ENCODE results near the gene PSME4.
"Not testable (repeated sequence)": the region's sequence is repeated elsewhere in the genome, so short reads cannot be mapped to it uniquely, and the experiment has no call there.

The PSME4 gene

DNA sequence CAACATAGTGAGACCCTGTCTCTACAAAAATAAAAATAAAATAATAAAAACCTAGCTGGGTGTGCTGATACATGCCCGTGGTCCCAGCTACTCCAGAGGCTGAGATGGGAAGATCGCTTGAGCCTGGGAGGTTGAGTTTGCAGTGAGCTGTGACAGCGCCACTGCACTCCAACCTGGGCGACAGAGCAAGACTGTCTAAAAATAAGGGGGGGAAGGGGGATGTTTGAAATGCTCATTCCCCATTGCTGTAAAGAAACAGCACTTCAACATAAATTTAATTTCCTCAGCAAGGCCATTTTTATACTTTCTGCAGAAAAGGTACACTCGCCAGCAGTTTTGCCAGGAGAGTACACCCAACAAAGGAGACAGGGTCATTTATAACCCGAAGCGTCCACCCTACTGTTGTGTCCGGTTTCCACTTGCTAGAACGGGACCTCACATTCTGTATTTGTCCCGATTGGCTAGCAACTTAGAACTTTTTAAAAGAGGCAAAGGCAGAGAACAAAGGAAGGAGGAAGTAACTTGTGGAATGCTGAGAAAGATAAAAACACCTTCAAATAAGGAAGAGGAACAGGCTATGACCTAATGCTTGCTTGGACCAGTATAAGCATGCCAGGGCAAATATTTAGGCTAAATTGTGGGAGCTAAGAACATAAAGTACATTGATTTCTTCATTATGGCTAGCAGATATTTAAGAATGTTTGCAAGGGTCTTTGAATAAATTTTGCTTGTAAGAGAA lies 9.1 kb downstream of the PSME4 start:
- DNase-seq: not testable (repeated sequence)

DNA sequence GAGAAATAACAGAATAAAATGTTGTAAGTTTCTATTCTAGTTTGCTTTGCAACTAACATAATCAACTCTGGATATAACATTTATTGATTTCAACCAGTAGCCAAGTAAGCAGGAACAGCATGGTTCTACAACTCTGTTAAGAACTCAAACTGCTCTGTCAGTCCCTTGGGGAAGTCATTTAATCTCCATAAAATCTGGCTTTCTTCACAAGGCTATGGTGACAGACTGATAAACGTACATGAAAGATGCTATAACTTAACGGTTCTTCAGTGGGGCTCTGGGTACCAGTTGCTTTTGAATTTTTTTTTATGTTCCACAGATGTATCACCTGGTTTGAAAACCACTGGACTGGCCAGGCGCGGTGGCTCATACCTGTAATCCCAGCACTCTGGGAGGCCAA lies 10.3 kb downstream of the PSME4 start:
- no peak for DNase-seq

GRCh38 chr2:53958443-53958842 lies 12.3 kb downstream of the PSME4 start:
- no peak for DNase-seq

DNA sequence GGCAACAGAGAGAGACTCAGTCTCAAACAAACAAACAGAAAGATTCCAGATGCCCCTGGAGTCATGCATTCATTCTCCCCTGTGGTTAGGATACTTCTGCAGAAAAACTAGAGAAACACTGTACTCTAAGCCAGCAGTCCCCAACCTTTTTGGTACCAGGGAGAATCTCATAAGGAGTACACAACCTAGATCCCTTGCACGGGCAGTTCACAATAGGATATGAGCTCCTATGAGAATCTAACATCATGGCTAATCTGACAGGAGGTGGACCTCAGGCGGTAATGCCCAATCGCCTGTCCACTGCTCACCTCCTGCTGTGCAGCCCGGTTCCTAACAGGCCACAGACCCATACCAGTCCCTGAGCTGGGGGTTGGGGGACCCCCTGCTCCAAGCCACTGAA lies 18.3 kb downstream of the PSME4 start:
- no peak for DNase-seq

DNA sequence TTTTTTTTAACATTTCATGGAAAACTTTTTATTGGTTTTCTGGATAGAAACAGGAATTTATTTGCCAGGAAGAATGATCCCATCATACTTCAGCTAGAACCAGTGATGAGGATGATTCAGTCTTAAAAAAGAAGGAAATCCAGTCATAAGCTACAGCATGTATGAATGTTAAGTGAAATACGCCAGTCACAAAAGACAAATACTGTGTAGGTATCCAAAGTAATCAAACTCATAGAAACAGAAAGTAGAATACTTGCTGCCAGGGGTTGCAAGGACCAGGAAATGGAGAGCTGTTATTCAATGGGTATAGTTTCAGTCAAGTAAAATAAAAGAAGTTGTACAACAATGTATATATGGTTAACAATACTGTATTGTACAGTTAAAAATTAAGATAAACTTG lies 21.3 kb downstream of the PSME4 start:
- no peak for DNase-seq

DNA sequence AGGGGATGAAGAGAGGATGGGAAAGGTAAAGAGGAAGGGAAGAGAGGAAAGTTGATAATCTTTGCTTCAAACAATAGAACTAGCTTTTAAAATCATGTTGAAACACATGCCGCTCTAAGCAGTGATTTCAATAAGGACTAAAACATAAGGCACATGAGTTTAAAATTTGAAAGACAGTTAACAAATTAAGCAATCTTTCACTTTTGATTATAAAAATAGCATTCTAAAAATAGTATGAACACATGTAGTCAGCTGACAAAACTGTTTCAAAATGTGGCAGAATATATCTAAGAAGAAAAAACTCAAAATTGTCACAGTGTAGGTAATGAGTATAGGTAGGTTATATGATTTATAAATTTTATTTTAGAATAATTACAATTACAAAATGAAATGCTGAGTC lies 25.3 kb downstream of the PSME4 start:
- DNase-seq: no peak

DNA sequence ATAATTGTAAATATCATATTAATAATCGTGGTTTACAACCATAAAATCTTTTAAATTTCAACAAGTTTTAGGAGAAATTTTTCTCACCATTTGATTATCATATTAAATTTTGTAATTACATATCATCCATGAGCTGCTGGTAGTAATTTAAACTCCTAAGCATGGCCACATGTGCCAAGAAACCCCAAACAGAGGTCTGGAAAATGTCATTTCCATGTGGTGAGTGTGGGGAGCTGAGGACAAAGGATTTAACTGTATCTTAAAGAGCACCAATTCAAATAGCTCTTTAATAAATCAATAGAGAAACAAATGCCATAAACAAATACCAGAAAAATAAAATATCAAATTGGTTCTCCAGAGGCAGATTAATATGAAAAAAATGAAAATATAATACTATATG lies 26.3 kb downstream of the PSME4 start:
- DNase-seq: no peak

GRCh38 chr2:53942280-53942679 lies 28.5 kb downstream of the PSME4 start:
- DNase-seq: no peak

GRCh38 chr2:53941749-53942148 lies 29.0 kb downstream of the PSME4 start:
- no peak for DNase-seq

- no peak for DNase-seq
Observed at GRCh38 chr2:53939656-53940055, 31.1 kb downstream of the PSME4 start.

DNA sequence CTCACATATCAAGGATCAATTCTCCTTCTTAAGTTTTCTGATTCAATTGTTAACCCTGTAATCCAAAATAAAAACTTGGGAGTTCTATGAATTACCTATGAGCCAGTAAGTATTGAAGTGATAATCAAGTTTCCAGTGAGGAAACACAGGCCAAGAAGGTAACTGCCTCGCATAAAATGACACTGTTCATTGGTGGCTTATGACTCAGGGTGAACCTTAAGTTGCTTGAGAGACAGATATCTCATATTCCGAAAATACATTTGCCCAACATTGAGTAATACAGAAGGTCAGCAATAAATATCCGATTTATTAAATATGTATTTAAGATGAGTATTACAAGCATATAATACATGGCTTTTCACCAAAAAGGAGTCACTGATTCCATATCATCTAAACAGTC lies 31.9 kb downstream of the PSME4 start:
- DNase-seq: no peak

GRCh38 chr2:53933329-53933728 lies 37.5 kb downstream of the PSME4 start:
- DNase-seq: no peak

DNA sequence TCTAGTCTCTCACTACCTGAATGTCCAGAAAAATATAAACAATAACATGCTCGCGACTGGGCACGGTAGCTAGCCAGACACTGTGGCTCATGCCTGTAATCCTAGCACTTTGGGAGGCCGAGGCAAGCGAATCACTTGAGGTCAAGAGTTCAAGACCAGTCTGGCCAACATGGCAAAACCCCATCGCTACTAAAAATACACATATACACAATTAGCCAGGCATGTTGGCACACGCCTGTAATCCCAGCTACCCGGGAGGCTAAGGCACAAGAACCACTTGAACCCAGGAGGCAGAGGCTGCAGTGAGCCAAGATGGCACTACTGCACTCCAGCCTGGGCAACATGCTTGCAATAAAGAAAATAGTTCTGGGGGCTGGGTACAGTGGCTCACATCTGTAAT lies 44.5 kb downstream of the PSME4 start:
- DNase-seq: not testable (repeated sequence)

- peak; percentile 29 to 36 for DNase-seq
Observed at GRCh38 chr2:53913721-53914120, 57.1 kb downstream of the PSME4 start.

- no peak for DNase-seq
Observed at GRCh38 chr2:53911434-53912189, 59.2 kb downstream of the PSME4 start.

GRCh38 chr2:53907582-53907981 lies 63.2 kb downstream of the PSME4 start:
- DNase-seq: no peak

GRCh38 chr2:53905396-53905795 lies 65.4 kb downstream of the PSME4 start:
- DNase-seq: no peak

GRCh38 chr2:53903011-53903410 lies 67.8 kb downstream of the PSME4 start:
- DNase-seq: no peak

GRCh38 chr2:53901192-53901591 lies 69.6 kb downstream of the PSME4 start:
- DNase-seq: no peak

GRCh38 chr2:53896864-53897263 lies 73.9 kb downstream of the PSME4 start:
- no peak for DNase-seq

GRCh38 chr2:53886406-53887280 lies 84.2 kb downstream of the PSME4 start:
- DNase-seq: no peak

DNA sequence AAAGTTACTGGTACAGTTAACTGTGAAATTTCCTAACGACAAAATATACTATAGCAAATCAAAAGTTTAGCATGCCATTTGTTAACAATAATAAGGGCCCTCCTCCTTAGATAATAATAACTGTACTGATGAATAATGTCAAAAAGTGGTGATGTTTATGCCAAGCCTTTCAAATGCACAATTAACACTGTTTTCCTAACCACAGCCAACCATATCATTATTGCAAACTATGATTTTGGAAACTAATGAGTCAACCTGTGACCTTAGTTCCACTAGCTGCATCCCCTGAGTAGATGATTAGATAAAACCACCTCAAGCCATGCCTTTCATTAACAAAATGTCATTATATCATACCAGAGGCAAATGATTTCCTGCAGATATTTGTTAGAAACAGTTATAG lies 85.9 kb downstream of the PSME4 start:
- no peak for DNase-seq

- DNase-seq: no peak
Observed at GRCh38 chr2:53881986-53882385, 88.8 kb downstream of the PSME4 start.

GRCh38 chr2:53881360-53881759 lies 89.4 kb downstream of the PSME4 start:
- DNase-seq: no peak
